Embryonic facial prominence (tissue), 1 donor: ENCODE results near the gene RXRB.

Source experiments
- DNase-seq: peaks from one replicate; pipeline ENCODE4 v3.0.0-alpha.2; 2016; ENCODE audit errors: extremely low spot score

RXRB gene

DNA sequence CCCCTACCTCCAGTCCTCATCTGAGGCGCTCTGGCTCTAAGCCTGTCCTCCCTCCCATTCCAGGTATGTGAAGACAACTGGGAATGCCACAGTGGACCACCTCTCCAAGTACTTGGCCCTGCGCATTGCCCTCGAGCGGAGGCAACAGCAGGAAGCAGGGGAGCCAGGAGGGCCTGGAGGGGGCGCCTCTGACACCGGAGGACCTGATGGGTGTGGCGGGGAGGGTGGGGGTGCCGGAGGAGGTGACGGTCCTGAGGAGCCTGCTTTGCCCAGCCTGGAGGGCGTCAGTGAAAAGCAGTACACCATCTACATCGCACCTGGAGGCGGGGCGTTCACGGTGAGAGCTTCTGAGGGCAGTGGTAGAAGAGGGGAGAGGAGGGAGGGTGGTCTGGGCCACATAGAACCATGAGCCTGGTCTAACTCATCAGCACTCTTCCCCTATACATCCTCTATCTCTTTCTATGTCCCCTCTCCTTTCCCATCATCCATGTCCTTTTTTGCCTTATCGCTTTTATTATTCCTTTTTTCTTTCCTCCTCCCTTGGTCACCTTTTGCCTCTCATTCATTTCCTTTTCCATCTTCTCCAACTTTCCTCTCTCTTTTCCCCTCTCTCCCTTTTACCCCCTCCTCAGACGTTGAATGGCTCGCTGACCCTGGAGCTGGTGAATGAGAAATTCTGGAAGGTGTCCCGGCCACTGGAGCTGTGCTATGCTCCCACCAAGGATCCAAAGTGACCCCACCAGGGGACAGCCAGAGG, 11.4 kb upstream of the RXRB start:
- DNase-seq: no peak

DNA sequence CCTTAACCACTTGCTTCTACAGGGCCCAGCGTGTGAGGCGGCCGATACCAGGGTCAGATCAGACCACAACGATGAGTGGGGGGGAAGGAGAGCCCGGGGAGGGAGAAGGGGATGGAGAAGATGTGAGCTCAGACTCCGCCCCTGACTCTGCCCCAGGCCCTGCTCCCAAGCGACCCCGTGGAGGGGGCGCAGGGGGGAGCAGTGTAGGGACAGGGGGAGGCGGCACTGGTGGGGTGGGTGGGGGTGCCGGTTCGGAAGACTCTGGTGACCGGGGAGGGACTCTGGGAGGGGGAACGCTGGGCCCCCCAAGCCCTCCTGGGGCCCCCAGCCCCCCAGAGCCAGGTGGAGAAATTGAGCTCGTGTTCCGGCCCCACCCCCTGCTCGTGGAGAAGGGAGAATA, 10.7 kb upstream of the RXRB start:
- no peak for DNase-seq

DNA sequence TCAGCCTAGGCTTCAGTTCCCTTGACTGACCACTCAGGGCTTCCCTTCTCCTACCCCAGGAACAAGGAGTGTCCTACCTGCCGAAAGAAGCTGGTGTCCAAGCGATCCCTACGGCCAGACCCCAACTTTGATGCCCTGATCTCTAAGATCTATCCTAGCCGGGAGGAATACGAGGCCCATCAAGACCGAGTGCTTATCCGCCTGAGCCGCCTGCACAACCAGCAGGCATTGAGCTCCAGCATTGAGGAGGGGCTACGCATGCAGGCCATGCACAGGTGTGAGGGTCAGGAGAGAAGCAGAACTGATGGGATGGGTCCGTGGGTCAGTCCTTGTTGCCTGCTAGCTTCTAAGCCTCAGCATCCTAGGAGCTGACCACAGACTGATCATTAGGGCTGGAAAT, 9.4 kb upstream of the RXRB start:
- no peak for DNase-seq

DNA sequence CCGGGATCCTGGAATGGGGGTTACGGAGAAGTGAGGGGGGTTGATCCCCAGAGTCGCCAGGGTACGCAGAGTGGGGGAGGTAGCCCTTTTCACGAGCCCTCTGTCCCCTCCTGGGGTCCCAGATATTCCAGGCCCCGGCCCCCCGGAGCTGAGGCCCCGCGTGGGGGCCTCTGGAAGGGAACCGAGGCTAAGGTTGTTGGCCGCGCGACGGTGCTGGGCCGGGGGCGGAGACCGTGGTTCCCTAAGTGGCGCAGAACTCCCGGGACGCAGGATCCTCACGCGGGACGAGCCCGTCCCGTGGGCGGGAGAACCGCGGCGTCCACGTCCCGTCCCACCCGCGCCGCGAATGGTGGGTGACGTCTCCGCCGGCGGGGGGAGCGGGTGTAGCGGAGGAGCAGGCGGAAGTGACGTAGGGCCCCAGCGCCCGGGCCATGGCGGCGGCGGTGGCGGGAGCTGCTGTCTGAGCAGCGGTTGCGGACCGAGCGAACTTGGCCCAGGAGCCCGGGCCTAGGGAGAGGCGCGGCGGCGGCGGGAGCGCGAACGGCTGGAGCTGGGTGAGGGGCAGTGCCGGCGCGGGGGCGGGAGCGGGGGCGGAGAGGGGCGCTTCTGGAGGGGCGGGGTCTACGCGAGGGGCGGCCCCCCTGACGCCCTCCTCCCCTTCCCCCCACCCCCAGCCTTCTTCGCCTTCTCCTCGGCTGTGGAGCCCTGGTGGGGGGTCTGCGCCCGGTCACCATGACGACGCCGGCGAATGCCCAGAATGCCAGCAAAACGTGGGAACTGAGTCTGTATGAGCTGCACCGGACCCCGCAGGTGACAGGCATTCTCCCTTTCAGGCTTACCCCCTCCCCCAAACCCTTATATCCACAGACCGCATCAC, 7.9 kb upstream of the RXRB start, which contains the start of gene RING1:
Gene RING1, plus strand, starts transcription at position 410 of the 877 bp plus-strand sequence. Its CDS starts 323 bp downstream, at position 733.
- DNase-seq: peak; percentile 86

DNA sequence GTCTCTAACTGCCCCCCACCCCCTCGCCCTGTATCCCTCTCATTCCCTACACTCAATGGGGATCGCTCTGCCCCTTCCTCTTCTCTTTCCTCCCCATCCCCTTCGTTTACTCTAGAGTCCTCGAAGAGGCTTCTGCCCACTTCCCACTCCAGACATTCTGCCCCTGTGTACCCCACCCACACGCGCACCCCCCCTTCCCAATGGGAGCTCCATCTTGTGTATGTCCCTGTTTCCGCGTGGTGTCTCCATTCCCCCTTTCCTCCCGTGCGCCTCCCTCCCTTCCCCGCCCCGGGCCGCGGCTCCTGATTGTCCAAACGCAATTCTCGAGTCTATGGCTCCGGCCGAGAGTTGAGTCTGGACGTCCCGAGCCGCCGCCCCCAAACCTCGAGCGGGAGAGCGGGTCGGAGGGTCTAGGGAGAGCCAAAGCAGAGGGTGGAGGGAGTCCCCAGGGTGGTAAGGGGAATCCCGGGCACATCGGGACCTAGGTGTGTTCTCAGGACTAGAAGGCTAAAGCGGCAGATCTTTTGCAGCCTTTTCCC, 7.2 kb upstream of the RXRB start:
- DNase-seq: no peak

DNA sequence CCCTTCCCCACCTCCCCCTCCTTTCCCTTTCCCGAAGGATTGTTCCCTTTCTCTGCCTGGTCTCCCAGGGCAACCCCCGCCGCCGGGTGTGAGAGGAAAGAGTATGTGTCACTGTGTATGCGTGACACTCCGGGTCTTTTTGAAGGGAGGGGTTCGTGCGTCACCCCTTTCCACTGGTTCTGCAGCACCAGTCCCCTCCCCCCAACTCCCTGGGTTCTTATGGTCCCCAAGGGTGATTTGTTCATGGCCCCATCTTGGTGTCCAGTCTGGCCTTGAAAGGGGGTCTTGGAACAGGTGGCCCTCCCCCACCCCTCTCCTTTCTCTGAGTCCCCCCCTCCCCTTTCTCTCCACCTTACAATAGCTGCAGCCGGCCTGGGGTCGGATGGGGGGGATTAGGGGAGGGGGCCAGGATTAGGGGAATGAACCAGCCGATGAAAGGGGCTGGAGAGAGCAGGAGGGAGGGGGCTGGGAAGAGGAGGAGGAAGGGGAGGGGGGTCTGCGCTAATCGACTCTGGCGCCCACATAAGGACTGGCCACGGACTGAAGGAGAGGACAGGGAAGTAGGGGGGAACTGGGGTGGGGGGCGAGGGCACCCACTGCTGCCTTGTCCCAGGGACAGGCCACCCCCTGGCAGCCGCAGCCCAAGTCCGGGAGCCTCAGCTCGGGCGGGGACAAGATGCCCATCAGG, 6.5 kb upstream of the RXRB start:
- DNase-seq: no peak

DNA sequence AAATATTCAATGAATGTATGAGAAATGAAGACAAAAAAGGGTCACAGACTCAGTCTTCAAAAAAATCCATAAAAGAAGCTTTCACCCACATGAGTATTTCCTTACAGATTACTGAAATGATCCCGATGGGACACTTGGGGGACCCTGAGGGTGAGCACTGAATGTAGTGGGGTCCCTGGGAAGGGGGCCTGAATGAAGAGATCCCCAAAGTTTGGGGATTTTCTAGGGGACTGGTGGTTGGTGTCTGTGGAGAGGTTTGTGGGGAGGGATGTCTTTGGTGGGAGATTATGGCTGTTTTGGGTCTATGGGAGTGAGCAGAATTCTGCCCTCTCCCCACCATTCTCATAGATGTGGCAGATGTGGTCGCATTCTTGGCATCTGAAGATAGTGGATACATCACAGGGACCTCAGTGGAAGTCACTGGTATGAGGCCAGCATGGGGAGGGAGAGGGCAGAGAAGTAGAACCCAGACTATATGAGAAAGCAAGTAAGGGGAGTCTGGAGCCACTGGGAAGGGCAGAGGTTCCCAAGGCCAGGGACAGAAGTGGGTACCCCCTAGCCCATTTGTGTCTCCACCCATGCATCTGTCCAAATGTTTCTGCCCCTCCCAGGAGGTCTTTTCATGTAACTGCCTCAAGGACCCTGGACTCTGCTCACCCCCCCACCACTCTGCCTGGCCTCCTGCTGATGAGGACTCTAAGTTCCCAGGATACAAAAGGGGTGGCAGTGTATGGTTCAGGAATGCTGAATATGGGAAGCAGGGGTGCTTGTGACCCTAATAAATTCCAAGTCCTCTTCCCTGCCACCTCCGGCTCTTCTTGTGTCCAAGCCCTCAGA, 5.8 kb upstream of the RXRB start:
- no peak for DNase-seq

DNA sequence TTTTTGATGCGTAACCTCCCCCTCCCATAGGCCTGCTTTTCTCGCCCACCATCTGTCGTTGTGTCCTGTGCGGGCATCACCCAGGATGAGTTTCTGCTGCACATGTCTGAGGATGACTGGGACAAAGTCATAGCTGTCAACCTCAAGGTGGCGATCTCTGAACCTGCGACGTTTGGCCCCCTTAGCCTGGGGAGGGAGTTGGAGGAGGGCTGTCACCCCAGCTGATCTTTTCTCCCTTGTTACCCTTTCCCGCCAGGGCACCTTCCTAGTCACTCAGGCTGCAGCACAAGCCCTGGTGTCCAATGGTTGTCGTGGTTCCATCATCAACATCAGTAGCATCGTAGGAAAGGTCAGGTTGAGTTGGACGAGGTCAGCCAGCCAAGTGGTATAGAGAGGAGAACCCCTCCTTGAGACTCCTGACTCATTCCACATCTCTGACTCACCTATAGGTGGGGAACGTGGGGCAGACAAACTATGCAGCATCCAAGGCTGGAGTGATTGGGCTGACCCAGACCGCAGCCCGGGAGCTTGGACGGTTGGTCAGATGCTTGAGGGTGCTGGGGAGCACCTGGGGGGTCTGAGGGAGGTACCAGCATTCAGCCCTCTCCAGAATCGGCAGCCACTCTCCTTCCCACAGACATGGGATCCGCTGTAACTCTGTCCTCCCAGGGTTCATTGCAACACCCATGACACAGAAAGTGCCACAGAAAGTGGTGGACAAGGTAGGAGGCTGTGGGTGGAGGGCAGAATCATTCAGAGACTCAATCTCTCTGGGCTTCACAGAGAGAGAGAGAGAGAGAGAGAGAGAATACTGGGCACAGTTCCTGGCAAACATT, 4.9 kb upstream of the RXRB start:
- DNase-seq: no peak

DNA sequence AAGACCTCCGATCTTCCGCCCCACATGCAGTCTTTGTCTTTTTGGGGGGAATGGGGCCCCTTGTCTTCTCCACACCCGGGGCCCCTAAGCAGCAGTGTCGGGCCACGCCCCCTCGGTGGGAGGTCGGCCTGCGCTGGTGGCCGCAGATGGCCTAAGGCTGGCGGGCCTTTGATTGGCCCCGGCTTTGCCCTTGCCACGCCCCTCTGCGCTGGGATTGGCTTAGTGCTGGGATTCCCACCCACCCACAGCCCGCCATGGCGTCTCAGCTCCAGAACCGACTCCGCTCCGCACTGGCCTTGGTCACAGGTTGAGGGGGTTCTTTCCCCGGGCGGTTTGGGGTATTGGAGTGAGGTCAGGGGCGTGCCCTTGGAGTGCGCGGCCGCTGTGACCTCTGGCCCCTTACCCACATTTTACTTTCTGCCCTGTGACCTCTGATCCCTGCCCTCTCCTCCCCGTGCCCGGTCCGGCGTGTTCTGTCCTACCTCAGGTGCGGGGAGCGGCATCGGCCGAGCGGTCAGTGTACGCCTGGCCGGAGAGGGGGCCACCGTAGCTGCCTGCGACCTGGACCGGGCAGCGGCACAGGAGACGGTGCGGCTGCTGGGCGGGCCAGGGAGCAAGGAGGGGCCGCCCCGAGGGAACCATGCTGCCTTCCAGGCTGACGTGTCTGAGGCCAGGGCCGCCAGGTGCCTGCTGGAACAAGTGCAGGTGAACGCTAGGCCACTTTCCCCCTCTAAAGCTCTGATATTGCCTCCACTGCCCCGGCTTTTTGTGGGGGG, 4.1 kb upstream of the RXRB start, which contains the start of gene HSD17B8:
Gene HSD17B8, plus strand, starts transcription at position 241 of the 776 bp plus-strand sequence. Its CDS starts 14 bp downstream, at position 255.
- peak; percentile 68 for DNase-seq

DNA sequence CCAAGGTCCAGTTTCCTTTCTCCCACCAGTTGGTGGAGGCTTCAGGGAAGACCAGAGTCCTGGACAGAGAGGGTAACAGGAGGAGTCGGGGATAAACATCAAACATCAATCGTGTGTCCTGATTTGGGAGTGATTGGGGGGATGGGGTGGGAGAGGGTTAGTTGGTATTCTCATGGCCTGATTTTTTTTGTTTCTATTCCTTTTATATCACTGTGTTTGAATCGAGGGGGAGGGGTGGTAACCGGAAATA, 3.6 kb upstream of the RXRB start:
- DNase-seq: no peak

DNA sequence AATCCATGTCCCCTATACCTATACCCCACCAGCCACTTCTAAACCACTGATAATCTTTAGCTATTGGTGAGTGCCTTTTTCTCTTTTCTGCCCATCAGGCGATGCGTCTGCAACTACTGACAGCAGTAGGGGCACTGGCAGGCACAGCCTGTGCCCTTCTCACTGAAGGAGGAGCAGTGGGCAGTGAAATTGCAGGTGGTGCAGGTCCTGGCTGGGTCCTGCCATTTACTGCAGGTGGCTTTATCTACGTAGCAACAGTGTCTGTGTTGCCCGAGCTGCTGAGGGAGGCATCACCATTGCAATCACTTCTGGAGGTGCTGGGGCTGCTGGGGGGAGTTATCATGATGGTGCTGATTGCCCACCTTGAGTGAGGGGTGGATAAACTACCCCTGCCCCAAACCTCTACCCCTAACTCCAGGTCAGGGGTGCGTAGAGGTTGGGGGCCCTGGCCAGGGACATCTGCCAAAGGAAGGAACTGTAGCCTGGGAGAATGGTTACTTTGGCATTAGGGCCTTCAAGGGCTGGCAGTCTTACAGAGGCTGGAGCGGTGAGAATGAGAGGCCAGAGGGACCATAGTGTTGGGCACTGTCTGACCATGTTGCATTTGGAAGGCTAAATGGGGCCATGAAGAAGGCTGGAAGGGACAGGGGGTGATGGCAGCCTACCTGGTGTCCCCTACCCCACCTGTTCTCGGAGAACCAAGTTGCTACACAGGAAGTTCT, 3.1 kb upstream of the RXRB start:
- DNase-seq: no peak

DNA sequence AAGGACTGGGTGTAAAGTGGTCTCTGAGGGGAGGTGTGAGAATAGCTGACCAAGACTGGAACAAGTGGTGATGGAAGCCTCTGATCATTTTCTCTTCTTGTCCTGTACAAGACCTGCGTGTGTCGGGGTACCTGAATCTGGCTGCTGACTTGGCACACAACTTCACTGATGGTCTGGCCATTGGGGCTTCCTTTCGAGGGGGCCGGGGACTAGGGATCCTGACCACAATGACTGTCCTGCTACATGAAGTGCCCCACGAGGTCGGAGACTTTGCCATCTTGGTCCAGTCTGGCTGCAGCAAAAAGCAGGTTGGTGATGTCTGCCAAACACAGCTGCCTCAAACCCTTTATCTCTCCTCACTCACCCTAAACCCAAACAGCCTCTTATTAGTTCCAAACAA, 2.3 kb upstream of the RXRB start:
- no peak for DNase-seq

DNA sequence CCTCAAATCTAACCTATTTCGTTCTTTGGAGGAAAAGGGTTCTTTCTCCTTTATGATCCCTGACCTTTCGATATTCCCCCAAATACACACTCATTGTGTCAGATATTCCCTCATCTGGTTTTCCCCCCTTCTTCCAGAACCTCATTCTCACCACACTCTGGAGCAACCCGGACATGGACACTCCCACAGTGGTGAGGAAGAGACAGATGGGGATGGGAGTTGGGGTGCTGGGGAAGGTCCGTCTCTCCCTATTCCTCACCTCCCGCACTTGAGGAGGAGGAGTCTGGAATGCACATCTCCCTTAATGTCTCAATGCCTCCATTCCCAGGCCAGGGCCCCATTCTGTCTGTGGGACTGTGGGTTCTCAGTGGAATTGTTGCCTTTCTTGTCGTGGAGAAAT, 1.5 kb upstream of the RXRB start:
- no peak for DNase-seq

DNA sequence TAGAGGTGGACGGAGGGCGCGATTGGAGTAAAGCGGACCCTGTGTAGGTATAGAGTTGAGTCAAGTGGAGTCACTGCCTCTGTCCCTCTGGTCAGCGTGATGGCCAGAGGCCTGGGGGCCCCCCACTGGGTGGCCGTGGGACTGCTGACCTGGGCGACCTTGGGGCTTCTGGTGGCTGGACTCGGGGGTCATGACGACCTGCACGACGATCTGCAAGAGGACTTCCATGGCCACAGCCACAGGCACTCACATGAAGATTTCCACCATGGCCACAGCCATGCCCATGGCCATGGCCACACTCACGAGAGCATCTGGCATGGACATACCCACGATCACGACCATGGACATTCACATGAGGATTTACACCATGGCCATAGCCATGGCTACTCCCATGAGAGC, 681 bp upstream of the RXRB start:
- no peak for DNase-seq

DNA sequence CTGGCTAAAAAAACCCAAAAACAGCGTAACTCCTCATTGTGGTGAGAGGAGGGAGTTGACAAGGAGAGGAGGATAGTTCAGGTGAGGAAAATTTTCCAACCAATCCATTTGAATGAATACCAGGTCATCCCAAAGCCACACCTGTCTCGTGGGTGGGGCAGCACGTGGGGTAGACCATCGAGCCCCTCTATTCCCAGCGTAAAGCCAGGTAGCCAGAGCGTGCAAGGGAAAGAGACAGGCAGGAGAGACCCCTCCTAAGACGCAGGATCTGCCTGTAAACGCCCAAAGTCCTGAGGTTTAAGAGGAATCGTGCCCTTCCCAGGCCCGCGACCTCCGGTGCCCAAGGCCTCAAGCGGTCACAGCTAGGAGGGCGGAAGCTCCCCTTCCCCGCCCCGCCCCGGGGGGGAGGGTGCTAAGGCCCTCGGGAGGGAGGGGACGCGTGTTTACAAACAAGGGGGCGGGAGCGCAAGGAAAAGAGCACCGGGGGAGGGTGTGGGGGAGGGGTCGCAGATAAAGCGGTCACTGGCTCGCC, 712 bp downstream of the RXRB start:
- no peak for DNase-seq

DNA sequence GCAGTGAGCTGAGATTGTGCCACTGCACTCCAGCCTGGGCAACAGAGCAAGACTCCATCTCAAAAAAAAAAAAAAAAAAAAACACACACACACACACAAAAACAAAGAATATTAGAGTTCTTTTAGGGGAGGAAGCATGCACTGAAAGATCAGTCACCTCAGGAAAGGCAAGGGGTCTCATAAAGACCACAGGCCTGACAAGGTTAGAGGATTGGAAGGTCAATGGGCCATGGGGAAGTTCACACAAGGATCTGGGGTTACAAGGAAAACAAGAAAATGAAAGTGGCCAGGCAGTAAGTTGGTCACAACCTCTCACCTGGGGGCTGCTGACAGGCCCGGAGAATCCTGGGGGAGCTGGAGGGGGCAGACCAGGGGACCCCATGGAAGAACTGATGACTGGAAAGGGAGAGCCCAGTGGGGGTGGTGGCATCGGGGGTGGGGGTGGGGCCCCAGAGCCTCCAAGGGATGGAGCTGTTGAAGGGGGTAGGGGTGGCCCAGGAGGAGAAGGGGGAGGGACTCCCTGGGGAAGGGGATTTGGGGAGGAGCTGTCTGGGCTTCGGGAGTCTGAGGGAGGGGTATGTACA, 1.5 kb downstream of the RXRB start:
- DNase-seq: no peak

DNA sequence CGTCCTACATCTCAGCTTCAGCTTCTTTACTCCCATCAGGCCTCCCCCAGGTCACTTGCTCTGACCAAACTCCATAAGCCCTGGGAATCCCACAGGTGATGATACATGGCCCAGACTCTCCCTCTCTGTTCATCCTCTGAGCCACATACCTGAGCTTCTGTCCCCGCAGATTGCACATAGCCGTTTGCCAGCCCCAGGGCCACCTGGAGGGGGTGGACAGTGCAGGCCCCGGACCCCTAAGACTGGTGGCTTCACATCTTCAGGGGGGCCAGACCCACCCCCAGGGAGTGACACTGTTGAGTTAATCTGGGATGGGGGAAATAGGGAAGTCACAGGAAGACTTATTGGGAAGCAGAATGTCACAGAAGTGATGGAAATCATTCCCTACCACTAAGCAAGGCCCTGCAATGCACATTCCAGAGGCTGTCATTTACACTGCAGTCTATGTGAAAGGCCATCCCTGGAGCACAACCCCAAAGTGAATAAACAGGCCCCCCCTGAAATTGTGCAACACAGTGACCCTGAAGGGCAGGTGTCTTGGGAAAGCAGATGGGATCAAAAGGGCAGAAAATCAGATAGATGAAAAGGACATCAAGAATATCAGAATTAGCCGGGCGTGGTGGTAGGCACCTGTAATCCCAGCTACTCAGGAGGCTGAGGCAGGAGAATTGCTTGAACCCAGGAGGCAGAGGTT, 2.2 kb downstream of the RXRB start:
- DNase-seq: no peak
